HEK293 (cell line): ENCODE data around the gene PAFAH1B2.

Source experiments
- CTCF ChIP-seq: fragments of 450-650 bp; formaldehyde crosslinking; IDR thresholded peaks from 2 replicates; pipeline ENCODE4 v1.5.1; 2016; ENCODE audit warnings: missing biosample characterization, missing genetic modification characterization
- ZBTB17 ChIP-seq: fragments of 450-650 bp; formaldehyde crosslinking; IDR thresholded peaks from 2 replicates; pipeline ENCODE4 v1.5.1; 2016; ENCODE audit warnings: missing biosample characterization, missing genetic modification characterization
- ZNF596 ChIP-seq: fragments of 450-650 bp; IDR thresholded peaks from 2 replicates; pipeline ENCODE4 v1.5.0; 2018; ENCODE audit warnings: missing biosample characterization, mild to moderate bottlenecking, missing genetic modification characterization, moderate library complexity

- no peak for TF ChIP-seq ZNF596 (tag by site-specific recombination)
- no peak for TF ChIP-seq ZBTB17 (tag by site-specific recombination)
- TF ChIP-seq CTCF (tag by site-specific recombination): no peak
Observed at GRCh38 chr11:117220999-117221774, 77.1 kb downstream of the PAFAH1B2 start.
